Stimulated activated naive CD8-positive, alpha-beta T cell treated with anti-CD3 and anti-CD28 coated beads, Interleukin-15, amount 100 ng/mL, for 72 hours (primary cell): Measurements from ENCODE around the gene DDT.
"Not testable (repeated sequence)": the region's sequence is repeated elsewhere in the genome, so short reads cannot be mapped to it uniquely, and the experiment has no call there.

Experiments
- ATAC-seq: fragments of 150-1000 bp; cut with Tn5 transposase; 2 replicates; pipeline ENCODE4 v1.10.0; 2021; ENCODE audit warnings: mild to moderate bottlenecking, moderate library complexity
- DNase-seq, 2 donors: peaks; one replicate each; pipeline ENCODE4 v3.0.0; 2021 to 2022
- H3K27ac Mint-ChIP-seq, 2 donors: one replicate each; pipeline ENCODE4 v1.8.0; 2022; ENCODE audit warnings: mild to moderate bottlenecking in 2 of 2, mixed read lengths in 2 of 2, moderate library complexity in 2 of 2
- H3K27me3 Mint-ChIP-seq: one replicate; pipeline ENCODE4 v1.8.0; 2022; ENCODE audit warnings: mixed read lengths
- H3K4me1 Mint-ChIP-seq: one replicate; pipeline ENCODE4 v1.8.0; 2022; ENCODE audit warnings: mild to moderate bottlenecking, mixed read lengths
- H3K4me3 Mint-ChIP-seq, 2 donors: one replicate each; pipeline ENCODE4 v1.8.0; 2022; ENCODE audit warnings: mild to moderate bottlenecking in 2 of 2, mixed read lengths in 2 of 2, moderate library complexity in 1 of 2
- H3K9me3 Mint-ChIP-seq, 2 donors: one replicate each; pipeline ENCODE4 v1.8.0; 2022; ENCODE audit warnings: mixed read lengths in 2 of 2

The DDT gene

GRCh38 chr22:23940166-23940565 is 34.1 kb downstream of the DDT start:
- H3K4me1 Mint-ChIP-seq, H3K27ac Mint-ChIP-seq, H3K4me3 Mint-ChIP-seq, H3K27me3 Mint-ChIP-seq, H3K9me3 Mint-ChIP-seq, DNase-seq, ATAC-seq: not testable (repeated sequence)

GRCh38 chr22:23939017-23939357 is 35.3 kb downstream of the DDT start:
- DNase-seq (no peak), ATAC-seq (no peak)
- Mint-ChIP-seq H3K9me3 (no peaks in the 10 kb centered on the region), H3K27me3 (peaks cover 7% of the 10 kb centered on the region), H3K4me1 (no peaks in the 10 kb centered on the region), H3K4me3 (no peak overlapping the region), H3K27ac (no peak overlapping the region)

- no peak for DNase-seq
- H3K9me3 Mint-ChIP-seq = no peaks in the 10 kb centered on the region
Measured at GRCh38 chr22:23938328-23939016, 35.8 kb downstream of the DDT start.

GRCh38 chr22:23926561-23926960 is 47.7 kb downstream of the DDT start:
- no peaks in the 10 kb centered on the region for H3K4me1 Mint-ChIP-seq
- no peak overlapping the region for H3K27ac Mint-ChIP-seq
- no peak for DNase-seq
- peaks cover 20 to 22% of the 10 kb centered on the region in 2 donors for H3K9me3 Mint-ChIP-seq
- H3K27me3 Mint-ChIP-seq = peaks cover 6% of the 10 kb centered on the region
- H3K4me3 Mint-ChIP-seq = no peak overlapping the region
- no peak for ATAC-seq

More at GRCh38 chr22:23938328-23939016, 35.8 kb downstream of the DDT start:
- no peak overlapping the region for H3K27ac Mint-ChIP-seq
- no peaks in the 10 kb centered on the region for H3K4me1 Mint-ChIP-seq
- peaks cover 7% of the 10 kb centered on the region for H3K27me3 Mint-ChIP-seq
- ATAC-seq = no peak
- no peak overlapping the region for H3K4me3 Mint-ChIP-seq

- peaks cover 13 to 22% of the 10 kb centered on the region in 2 donors for H3K9me3 Mint-ChIP-seq
- H3K27ac Mint-ChIP-seq = no peak overlapping the region
- no peak for DNase-seq
- H3K4me3 Mint-ChIP-seq = no peak overlapping the region
- no peak for ATAC-seq
- no peaks in the 10 kb centered on the region for H3K4me1 Mint-ChIP-seq
- peaks cover 6% of the 10 kb centered on the region for H3K27me3 Mint-ChIP-seq
Measured at GRCh38 chr22:23925020-23925606, 49.1 kb downstream of the DDT start.

GRCh38 chr22:23922921-23923320 is 51.3 kb downstream of the DDT start:
- Mint-ChIP-seq H3K9me3 (peaks cover 13 to 22% of the 10 kb centered on the region in 2 donors), H3K27me3 (no peaks in the 10 kb centered on the region), H3K27ac (no peak overlapping the region), H3K4me1 (no peaks in the 10 kb centered on the region), H3K4me3 (no peak overlapping the region)
- no peak for DNase-seq
- no peak for ATAC-seq

- H3K27me3 Mint-ChIP-seq, ATAC-seq, H3K4me3 Mint-ChIP-seq, DNase-seq, H3K4me1 Mint-ChIP-seq: not testable (repeated sequence)
- Mint-ChIP-seq H3K27ac (peak overlapping the region in 1 of 2 donors; percentile 62), H3K9me3 (peaks cover 10 to 18% of the 10 kb centered on the region in 2 donors)
Measured at GRCh38 chr22:23921586-23922201, 52.5 kb downstream of the DDT start.
